Skeletal muscle satellite cell (primary cell): ENCODE results near the gene TPO.

ENCODE experiments used
- H3K27me3 ChIP-seq: 2 replicates; pipeline ENCODE4 v1.7.0; 2013; ENCODE audit warnings: low read length; ENCODE audit not compliant: control insufficient read depth, insufficient read depth
- H3K36me3 ChIP-seq: 2 replicates; pipeline ENCODE4 v1.7.0; 2013; ENCODE audit warnings: mild to moderate bottlenecking, control low read depth, low read length; ENCODE audit not compliant: insufficient read depth
- H3K4me1 ChIP-seq: 2 replicates; pipeline ENCODE4 v1.7.0; 2013; ENCODE audit warnings: low read length; ENCODE audit not compliant: control insufficient read depth, insufficient read depth
- H3K4me2 ChIP-seq: 2 replicates; pipeline ENCODE4 v1.7.0; 2013; ENCODE audit warnings: mild to moderate bottlenecking, low read length
- H3K4me3 ChIP-seq: 2 replicates; pipeline ENCODE4 v1.7.0; 2013; ENCODE audit warnings: low read length
- H3K9ac ChIP-seq: 2 replicates; pipeline ENCODE4 v1.7.0; 2013; ENCODE audit warnings: mild to moderate bottlenecking, low read depth, low read length, moderate library complexity
- H3K9me3 ChIP-seq: replicated peaks from 2 replicates; pipeline ENCODE4 v1.7.0; 2013; ENCODE audit warnings: mild to moderate bottlenecking, control low read depth, low read length

TPO gene

GRCh38 chr2:1477196-1478040, 64.2 kb downstream of the TPO start:
- H3K4me3 ChIP-seq: no peak overlapping the region
- H3K4me1 ChIP-seq: no peaks in the 10 kb centered on the region
- H3K9ac ChIP-seq: no peak overlapping the region
- no peak overlapping the region for H3K4me2 ChIP-seq
- no peaks in the 10 kb centered on the region for H3K36me3 ChIP-seq
- H3K27me3 ChIP-seq: no peaks in the 10 kb centered on the region
- H3K9me3 ChIP-seq: no peaks in the 10 kb centered on the region

- Histone ChIP-seq H3K36me3 (no peaks in the 10 kb centered on the region), H3K9ac (no peak overlapping the region), H3K4me3 (no peak overlapping the region), H3K27me3 (no peaks in the 10 kb centered on the region), H3K4me2 (no peak overlapping the region), H3K9me3 (no peaks in the 10 kb centered on the region), H3K4me1 (no peaks in the 10 kb centered on the region)
Measured at GRCh38 chr2:1478311-1479305, 65.3 kb downstream of the TPO start.

GRCh38 chr2:1479346-1479745, 66.1 kb downstream of the TPO start:
- no peaks in the 10 kb centered on the region for H3K9me3 ChIP-seq
- no peaks in the 10 kb centered on the region for H3K27me3 ChIP-seq
- no peak overlapping the region for H3K4me2 ChIP-seq
- H3K4me3 ChIP-seq: no peak overlapping the region
- no peaks in the 10 kb centered on the region for H3K36me3 ChIP-seq
- H3K9ac ChIP-seq: no peak overlapping the region
- H3K4me1 ChIP-seq: no peaks in the 10 kb centered on the region

- Histone ChIP-seq H3K9ac (no peak overlapping the region), H3K4me3 (no peak overlapping the region), H3K4me2 (no peak overlapping the region), H3K4me1 (no peaks in the 10 kb centered on the region), H3K27me3 (no peaks in the 10 kb centered on the region), H3K9me3 (no peaks in the 10 kb centered on the region), H3K36me3 (no peaks in the 10 kb centered on the region)
Measured at GRCh38 chr2:1480671-1481076, 67.4 kb downstream of the TPO start.

GRCh38 chr2:1481406-1482252, 68.4 kb downstream of the TPO start:
- Histone ChIP-seq H3K27me3 (no peaks in the 10 kb centered on the region), H3K9me3 (no peaks in the 10 kb centered on the region), H3K9ac (no peak overlapping the region), H3K4me3 (no peak overlapping the region), H3K4me2 (no peak overlapping the region), H3K36me3 (no peaks in the 10 kb centered on the region), H3K4me1 (no peaks in the 10 kb centered on the region)

GRCh38 chr2:1482253-1482675, 69.0 kb downstream of the TPO start:
- H3K9me3 ChIP-seq: no peaks in the 10 kb centered on the region
- H3K4me1 ChIP-seq: no peaks in the 10 kb centered on the region
- H3K27me3 ChIP-seq: no peaks in the 10 kb centered on the region
- no peak overlapping the region for H3K4me2 ChIP-seq
- no peaks in the 10 kb centered on the region for H3K36me3 ChIP-seq
- H3K9ac ChIP-seq: no peak overlapping the region
- no peak overlapping the region for H3K4me3 ChIP-seq

GRCh38 chr2:1482981-1483380, 69.7 kb downstream of the TPO start:
- no peaks in the 10 kb centered on the region for H3K36me3 ChIP-seq
- H3K9ac ChIP-seq: no peak overlapping the region
- no peaks in the 10 kb centered on the region for H3K9me3 ChIP-seq
- H3K4me1 ChIP-seq: no peaks in the 10 kb centered on the region
- H3K4me2 ChIP-seq: no peak overlapping the region
- H3K4me3 ChIP-seq: no peak overlapping the region
- no peaks in the 10 kb centered on the region for H3K27me3 ChIP-seq

- Histone ChIP-seq H3K36me3 (no peaks in the 10 kb centered on the region), H3K4me3 (no peak overlapping the region), H3K9me3 (no peaks in the 10 kb centered on the region), H3K27me3 (no peaks in the 10 kb centered on the region), H3K4me1 (no peaks in the 10 kb centered on the region), H3K4me2 (no peak overlapping the region), H3K9ac (no peak overlapping the region)
Measured at GRCh38 chr2:1483551-1483950, 70.3 kb downstream of the TPO start.

- Histone ChIP-seq H3K9me3 (no peaks in the 10 kb centered on the region), H3K36me3 (no peaks in the 10 kb centered on the region), H3K4me3 (no peak overlapping the region), H3K9ac (no peak overlapping the region), H3K4me1 (no peaks in the 10 kb centered on the region), H3K4me2 (no peak overlapping the region), H3K27me3 (no peaks in the 10 kb centered on the region)
Measured at GRCh38 chr2:1484131-1484884, 71.0 kb downstream of the TPO start.

GRCh38 chr2:1486670-1487069, 73.4 kb downstream of the TPO start:
- Histone ChIP-seq H3K4me3 (no peak overlapping the region), H3K4me1 (no peaks in the 10 kb centered on the region), H3K4me2 (no peak overlapping the region), H3K36me3 (no peaks in the 10 kb centered on the region), H3K27me3 (no peaks in the 10 kb centered on the region), H3K9ac (no peak overlapping the region), H3K9me3 (no peaks in the 10 kb centered on the region)
